Loucy (cell line): ENCODE measurements around the gene CDH4.

Source experiments
- H2AFZ ChIP-seq: fragments of 200-600 bp; sonication (generic); 2 replicates; pipeline ENCODE4 v1.6.0; 2016; ENCODE audit warnings: antibody characterized with exemption, mild to moderate bottlenecking, low read length, moderate library complexity
- H3F3A ChIP-seq: fragments of 200-600 bp; 2 replicates; pipeline ENCODE4 v1.6.0; 2016; ENCODE audit warnings: antibody characterized with exemption, low read depth, mild to moderate bottlenecking
- H3K27me3 ChIP-seq: fragments of 200-600 bp; sonication (generic); 2 replicates; pipeline ENCODE4 v1.6.1; 2014; ENCODE audit warnings: low read length, mild to moderate bottlenecking; ENCODE audit not compliant: insufficient read depth, poor library complexity, severe bottlenecking
- H3K36me3 ChIP-seq: fragments of 200-600 bp; sonication (generic); 2 replicates; pipeline ENCODE4 v1.6.1; 2016; ENCODE audit warnings: low read length; ENCODE audit not compliant: insufficient read depth
- H3K4me1 ChIP-seq: fragments of 200-600 bp; sonication (generic); 2 replicates; pipeline ENCODE4 v1.5.1; 2014; ENCODE audit warnings: low read length, mild to moderate bottlenecking; ENCODE audit not compliant: insufficient read depth, poor library complexity, severe bottlenecking
- H3K4me2 ChIP-seq: fragments of 200-600 bp; sonication (generic); 2 replicates; pipeline ENCODE4 v1.6.0; 2014; ENCODE audit warnings: antibody characterized with exemption, low read length, low read depth, mild to moderate bottlenecking; ENCODE audit not compliant: poor library complexity, severe bottlenecking
- H3K4me3 ChIP-seq: fragments of 200-600 bp; sonication (generic); 2 replicates; pipeline ENCODE4 v1.5.1; 2014; ENCODE audit warnings: low read length, mild to moderate bottlenecking, mixed read lengths; ENCODE audit not compliant: poor library complexity, severe bottlenecking
- H3K79me2 ChIP-seq: fragments of 200-600 bp; sonication (generic); 2 replicates; pipeline ENCODE4 v1.6.1; 2014; ENCODE audit warnings: low read length; ENCODE audit not compliant: insufficient read depth
- H3K9ac ChIP-seq: fragments of 200-600 bp; sonication (generic); 2 replicates; pipeline ENCODE4 v1.6.0; 2014; ENCODE audit warnings: mild to moderate bottlenecking, low read depth, low read length, moderate library complexity; ENCODE audit not compliant: poor library complexity, severe bottlenecking
- H3K9me2 ChIP-seq: fragments of 200-600 bp; sonication (generic); replicated peaks from 2 replicates; pipeline ENCODE4 v1.6.1; 2016; ENCODE audit warnings: low read depth, low read length, mixed read lengths
- H3K9me3 ChIP-seq: fragments of 200-600 bp; sonication (generic); 2 replicates; pipeline ENCODE4 v1.6.1; 2014; ENCODE audit warnings: mild to moderate bottlenecking, antibody characterized with exemption, low read length, low read depth; ENCODE audit not compliant: insufficient read depth
- H4K20me1 ChIP-seq: fragments of 200-600 bp; sonication (generic); 2 replicates; pipeline ENCODE4 v1.6.0; 2014; ENCODE audit warnings: antibody characterized with exemption, low read length, mild to moderate bottlenecking; ENCODE audit not compliant: insufficient read depth, poor library complexity, severe bottlenecking
- CTCF ChIP-seq: fragments of 200-600 bp; sonication (generic); conservative IDR thresholded peaks from 2 replicates; pipeline ENCODE4 v1.5.1; 2014; ENCODE audit warnings: mild to moderate bottlenecking, antibody characterized with exemption, low read length
- EZH2phosphoT487 ChIP-seq: fragments of 200-600 bp; IDR thresholded peaks from 2 replicates; pipeline ENCODE4 v1.6.1; 2018; ENCODE audit warnings: antibody characterized with exemption, mild to moderate bottlenecking, moderate library complexity, borderline replicate concordance

The CDH4 gene

GRCh38 chr20:61798632-61799031, 546.6 kb downstream of the CDH4 start:
- Histone ChIP-seq H3K4me2 (no peak overlapping the region), H3K79me2 (0 out of 2 replicates have a peak, but pooled peaks cover 2% of the 10 kb centered on the region), H3K9me3 (no peaks in the 10 kb centered on the region), H3K9me2 (no peaks in the 10 kb centered on the region), H3F3A (no peaks in the 10 kb centered on the region), H4K20me1 (no peaks in the 10 kb centered on the region), H3K4me3 (no peak overlapping the region), H3K36me3 (no peaks in the 10 kb centered on the region; the same call in 1 of the 2 replicates), H3K4me1 (no peaks in the 10 kb centered on the region), H3K9ac (no peak overlapping the region), H2AFZ (no peak overlapping the region), H3K27me3 (no peaks in the 10 kb centered on the region)
- TF ChIP-seq EZH2phosphoT487 (no peak), CTCF (no peak)

- Histone ChIP-seq H3K27me3 (no peaks in the 10 kb centered on the region), H2AFZ (no peak overlapping the region), H3F3A (no peaks in the 10 kb centered on the region), H4K20me1 (no peaks in the 10 kb centered on the region), H3K79me2 (0 out of 2 replicates have a peak, but pooled peaks cover 2% of the 10 kb centered on the region), H3K4me3 (no peak overlapping the region), H3K4me1 (no peaks in the 10 kb centered on the region), H3K9me3 (no peaks in the 10 kb centered on the region), H3K9ac (no peak overlapping the region), H3K36me3 (no peaks in the 10 kb centered on the region; the same call in 1 of the 2 replicates), H3K9me2 (no peaks in the 10 kb centered on the region), H3K4me2 (no peak overlapping the region)
- TF ChIP-seq CTCF = no peak
- no peak for TF ChIP-seq EZH2phosphoT487
These were observed 547.4 kb downstream of the CDH4 start for GRCh38 chr20:61799394-61799923.

- Histone ChIP-seq H3K4me3 (no peak overlapping the region), H3K9me3 (no peaks in the 10 kb centered on the region), H3K79me2 (0 out of 2 replicates have a peak, but pooled peaks cover 2% of the 10 kb centered on the region), H3K9me2 (no peaks in the 10 kb centered on the region), H3K36me3 (no peaks in the 10 kb centered on the region; the same call in 1 of the 2 replicates), H3K9ac (no peak overlapping the region), H3K4me2 (no peak overlapping the region), H3K27me3 (no peaks in the 10 kb centered on the region), H4K20me1 (no peaks in the 10 kb centered on the region), H3F3A (no peaks in the 10 kb centered on the region), H2AFZ (no peak overlapping the region), H3K4me1 (no peaks in the 10 kb centered on the region)
- TF ChIP-seq EZH2phosphoT487 = no peak
- TF ChIP-seq CTCF = no peak
These were observed 547.9 kb downstream of the CDH4 start for GRCh38 chr20:61799928-61800327.
